GM19467 (cell line): ENCODE data around the gene ARHGEF2.
"Not testable (repeated sequence)": the region's sequence is repeated elsewhere in the genome, so short reads cannot be mapped to it uniquely, and the experiment has no call there.

Experiments
- ATAC-seq: cut with Tn5 transposase; IDR thresholded peaks from one replicate; pipeline ENCODE4 v1.9.1; 2021; ENCODE audit warnings: mild to moderate bottlenecking, moderate library complexity; ENCODE audit not compliant: unreplicated experiment

Gene ARHGEF2

DNA sequence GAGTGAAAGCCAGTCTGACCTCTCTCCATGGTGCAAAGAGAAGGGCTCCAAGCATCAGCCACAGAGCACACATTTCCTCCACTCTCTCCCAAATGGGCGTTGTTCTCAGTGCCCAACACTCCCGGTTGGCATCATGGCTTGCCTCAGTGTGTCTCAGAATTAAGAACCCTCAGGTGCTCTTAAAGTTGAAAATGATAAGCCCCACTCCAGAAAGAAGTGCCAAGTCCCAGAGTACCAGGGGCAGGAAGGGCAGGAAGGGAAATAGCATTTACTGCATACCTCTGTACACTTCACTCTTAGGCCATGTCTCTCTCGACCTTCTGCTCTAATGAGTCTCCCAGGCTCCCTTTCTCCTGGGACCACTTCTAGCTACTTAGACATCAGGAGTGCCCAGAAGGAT lies 15.2 kb upstream of the ARHGEF2 start:
- ATAC-seq = no peak

- ATAC-seq = no peak
These were observed 11.8 kb upstream of the ARHGEF2 start for GRCh38 chr1:155990005-155990739.

DNA sequence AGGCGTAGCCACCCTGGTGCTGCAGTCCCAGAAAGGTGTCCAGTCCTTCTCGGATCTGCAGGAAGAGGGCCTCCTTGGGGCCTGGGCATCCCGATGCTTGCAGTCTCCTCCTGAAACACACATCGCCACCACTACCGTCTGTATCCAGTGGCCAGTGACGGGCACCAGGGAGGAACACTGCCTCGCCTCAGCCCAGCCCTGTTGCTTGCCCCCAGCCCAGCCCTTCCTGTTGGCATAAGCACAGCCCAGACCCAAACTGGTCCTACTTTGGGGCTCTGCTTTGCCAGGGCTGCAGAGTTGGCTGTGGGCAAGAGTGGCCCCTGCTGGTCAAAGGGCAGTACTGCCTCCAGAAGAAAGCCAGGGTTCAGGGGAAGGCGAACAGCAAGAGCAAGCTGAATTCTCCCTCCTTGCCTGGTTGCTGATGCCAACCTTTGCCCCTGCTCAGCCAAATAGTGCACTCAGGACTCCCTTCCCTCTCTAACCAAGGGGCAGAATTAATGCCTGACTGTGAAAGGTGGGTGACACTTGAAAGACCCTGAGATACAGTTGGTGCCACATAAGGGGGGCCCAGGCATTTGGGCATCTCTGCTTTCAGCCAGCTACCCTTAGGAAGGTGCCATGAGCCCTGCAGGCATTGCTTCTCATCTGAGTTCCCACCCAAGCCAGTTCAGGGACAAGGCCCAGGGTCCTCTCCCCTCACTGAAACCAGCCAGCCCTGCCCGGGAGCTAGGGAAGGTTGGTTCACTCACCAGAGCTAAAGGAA lies 11.1 kb upstream of the ARHGEF2 start:
- ATAC-seq = no peak

DNA sequence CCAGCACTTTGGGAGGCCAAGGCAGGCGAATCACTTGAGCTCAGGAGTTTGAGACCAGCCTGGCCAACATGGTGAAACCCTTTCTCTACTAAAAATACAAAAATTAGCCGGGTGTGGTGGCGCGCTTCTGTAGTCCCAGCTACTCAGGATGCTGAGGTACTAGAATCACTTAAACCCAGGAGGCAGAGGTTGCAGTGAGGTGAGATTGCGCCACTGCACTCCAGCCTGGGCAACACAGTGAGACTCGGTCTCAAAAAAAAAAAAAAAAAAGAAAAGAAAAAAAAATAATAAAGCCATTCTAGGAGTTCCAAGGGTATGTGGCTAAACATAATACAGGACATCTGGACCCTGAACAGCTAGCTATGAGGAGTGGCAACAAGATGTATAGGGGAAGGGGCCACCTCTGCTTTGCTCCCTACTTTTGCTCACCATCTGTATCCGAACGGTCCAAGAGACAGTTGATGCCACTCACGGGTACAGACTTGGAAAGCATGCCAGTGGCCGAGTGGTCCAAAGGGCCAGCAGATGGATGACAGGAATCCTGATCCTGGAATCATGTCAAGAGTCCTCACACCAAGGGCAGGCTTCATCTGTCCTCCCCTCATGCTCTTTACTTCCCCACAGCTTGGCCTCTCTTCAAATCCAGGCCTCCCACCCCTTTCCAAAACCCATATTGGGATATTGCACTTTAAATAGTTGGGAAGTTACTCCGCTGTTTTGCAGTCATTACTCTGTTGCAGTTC lies 6.7 kb upstream of the ARHGEF2 start:
- ATAC-seq = not testable (repeated sequence)

GRCh38 chr1:155984341-155984740 lies 6.0 kb upstream of the ARHGEF2 start:
- no peak for ATAC-seq

GRCh38 chr1:155983191-155984024 lies 5.1 kb upstream of the ARHGEF2 start:
- no peak for ATAC-seq

GRCh38 chr1:155982106-155982505 lies 3.8 kb upstream of the ARHGEF2 start:
- ATAC-seq = no peak

DNA sequence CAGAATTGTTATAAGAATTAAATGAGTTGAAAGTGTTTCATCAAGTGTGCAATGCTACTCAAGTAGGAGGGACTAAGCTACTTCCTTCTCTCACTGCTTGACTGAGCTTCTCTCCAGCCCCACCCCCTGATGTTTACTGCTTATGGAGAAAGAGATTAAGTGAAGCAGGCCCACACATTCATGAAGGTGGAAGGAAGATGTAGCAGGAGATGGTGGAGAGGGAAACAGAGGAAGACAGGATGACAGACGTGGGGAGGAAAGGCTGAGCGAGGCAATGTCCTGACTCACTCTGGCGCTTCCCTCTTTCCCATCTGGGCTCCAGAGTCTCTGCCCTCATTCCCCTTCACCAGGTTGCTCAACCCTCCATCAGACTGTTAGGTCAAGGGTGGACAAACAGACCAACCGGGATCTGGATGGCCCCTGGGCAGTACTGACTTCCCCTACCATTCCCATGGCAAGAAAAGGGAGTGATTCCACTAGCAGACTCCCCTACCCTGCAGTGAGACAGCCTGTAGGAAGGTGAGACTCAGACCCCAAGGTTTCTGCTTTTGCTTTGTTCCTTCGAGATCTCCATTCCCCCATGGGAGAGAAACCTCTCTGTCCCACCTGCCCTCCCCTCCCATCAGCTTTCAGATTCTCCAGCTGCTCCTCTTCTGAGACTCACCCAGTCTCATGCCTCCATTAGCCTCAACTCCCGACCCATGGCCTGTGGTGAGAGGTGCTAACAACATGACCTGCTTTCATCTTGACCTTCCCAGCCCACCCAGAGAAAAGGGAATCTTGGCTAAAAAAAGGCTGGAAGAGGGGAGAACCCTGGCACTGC lies 3.1 kb upstream of the ARHGEF2 start:
- ATAC-seq = no peak

- no peak for ATAC-seq
These were observed 1.4 kb upstream of the ARHGEF2 start for GRCh38 chr1:155979597-155980343.

DNA sequence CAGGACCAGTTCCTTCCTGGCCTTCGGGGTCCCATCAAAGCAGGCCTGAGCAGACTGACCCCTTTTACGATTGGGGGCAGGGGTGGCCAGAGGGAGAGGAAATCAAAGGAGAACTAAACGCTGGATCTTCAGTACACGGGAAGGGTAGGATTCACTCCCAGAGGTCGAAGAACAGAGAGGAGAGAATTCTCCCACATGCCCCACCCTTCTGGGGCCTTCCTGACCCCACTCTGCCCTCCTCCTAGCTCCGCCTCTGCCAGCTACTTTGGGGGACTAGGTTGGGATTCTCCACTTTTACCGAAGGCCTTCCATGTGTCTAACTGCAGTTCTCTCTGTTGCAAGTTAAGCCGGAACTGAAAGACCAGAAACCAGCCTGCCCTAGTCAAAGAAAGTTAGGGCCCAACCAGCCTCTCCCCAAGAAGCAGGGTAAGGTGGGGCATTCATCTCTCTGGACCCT lies 654 bp upstream of the ARHGEF2 start:
- no peak for ATAC-seq

GRCh38 chr1:155977690-155978324 lies 540 bp downstream of the ARHGEF2 start:
- ATAC-seq = no peak

GRCh38 chr1:155976913-155977689 lies 1.2 kb downstream of the ARHGEF2 start:
- ATAC-seq = no peak

GRCh38 chr1:155976062-155976912 lies 2.1 kb downstream of the ARHGEF2 start:
- ATAC-seq = no peak

- no peak for ATAC-seq
These were observed 2.8 kb downstream of the ARHGEF2 start for GRCh38 chr1:155975375-155976061.

DNA sequence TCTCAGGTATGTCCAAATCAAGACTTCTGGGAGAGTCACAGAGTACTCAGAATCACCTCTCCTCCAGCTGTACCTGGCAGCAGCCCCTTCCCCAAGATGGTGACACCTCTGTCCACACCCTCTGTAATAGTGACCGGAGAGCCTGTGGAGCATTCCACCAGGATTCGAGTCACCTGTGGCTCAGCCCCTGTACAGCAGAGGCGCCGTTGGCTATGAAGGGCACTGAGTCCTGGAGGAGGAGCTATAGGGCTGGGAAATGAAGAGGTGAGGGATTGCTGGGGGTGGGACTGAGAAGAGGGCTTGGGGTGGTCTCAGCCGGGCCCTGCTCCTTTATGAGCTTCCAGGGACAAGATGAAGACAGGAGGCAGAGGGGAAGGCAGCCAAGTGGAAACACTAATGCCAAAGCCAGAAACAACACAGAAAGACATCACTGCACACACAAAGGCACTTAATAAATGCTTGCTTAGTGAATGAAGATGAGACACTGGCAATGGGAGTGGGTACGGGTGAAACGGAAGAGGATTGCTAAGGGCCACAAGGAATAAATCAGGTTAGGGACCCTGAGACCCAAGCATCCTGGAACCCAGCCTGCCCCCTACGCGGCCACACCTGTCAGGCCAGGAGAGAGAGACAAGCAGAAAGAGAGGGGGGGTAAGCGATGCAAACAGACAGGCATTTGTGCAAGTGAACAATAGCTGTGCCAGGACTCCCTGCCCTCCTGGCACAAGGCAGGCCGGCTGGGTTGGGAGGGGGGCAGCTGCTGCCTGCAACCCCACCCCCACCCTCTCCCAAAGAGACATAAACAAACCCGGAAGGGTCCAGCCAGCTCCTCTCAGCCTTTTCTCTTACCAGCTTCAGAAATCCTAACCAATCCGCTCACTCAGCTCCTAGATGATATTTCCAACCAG lies 3.9 kb downstream of the ARHGEF2 start:
- no peak for ATAC-seq
